Neural crest cell (in vitro differentiated cells): ENCODE measurements around the gene BABAM2. TPM values are rescaled to one million over a fixed set of nuclear protein-coding genes. Genes with fewer than 3 reads are reported as not detected.

Experiments used
- DNase-seq: peaks from one replicate; pipeline ENCODE4 v3.0.0; 2021; ENCODE audit warnings: low read depth, mixed read lengths, low spot score
- H3K27ac Mint-ChIP-seq: one replicate; pipeline ENCODE4 v1.8.0; 2021; ENCODE audit warnings: mild to moderate bottlenecking, mixed read lengths; ENCODE audit not compliant: unreplicated experiment
- H3K27me3 Mint-ChIP-seq: 2 replicates; pipeline ENCODE4 v1.8.0; 2021; ENCODE audit warnings: low read depth, mild to moderate bottlenecking, mixed read lengths
- H3K36me3 Mint-ChIP-seq: 2 replicates; pipeline ENCODE4 v1.8.0; 2021; ENCODE audit warnings: low read depth, mild to moderate bottlenecking, mixed read lengths
- H3K4me1 Mint-ChIP-seq: 2 replicates; pipeline ENCODE4 v1.8.0; 2021; ENCODE audit warnings: mixed read lengths
- H3K4me3 Mint-ChIP-seq: one replicate; pipeline ENCODE4 v1.8.0; 2021; ENCODE audit warnings: mild to moderate bottlenecking, mixed read lengths
- H3K9me3 Mint-ChIP-seq: 2 replicates; pipeline ENCODE4 v1.8.0; 2021; ENCODE audit warnings: mixed read lengths
- total RNA-seq: library from RNA; stranded (reverse); gene quantifications from 2 replicates; pipeline ENCODE4 v1.2.1, GENCODE V29; 2021
- TF ChIP-seq, protein P1 (sequence below): fragments of 200-600 bp; sonication (generic); conservative IDR thresholded peaks from 2 replicates; pipeline ENCODE4 v1.5.0; 2021; ENCODE audit warnings: antibody characterized with exemption, mild to moderate bottlenecking

Gene BABAM2
- total RNA-seq, 1 donor from 2014 or later, result 28.6 TPM

DNA sequence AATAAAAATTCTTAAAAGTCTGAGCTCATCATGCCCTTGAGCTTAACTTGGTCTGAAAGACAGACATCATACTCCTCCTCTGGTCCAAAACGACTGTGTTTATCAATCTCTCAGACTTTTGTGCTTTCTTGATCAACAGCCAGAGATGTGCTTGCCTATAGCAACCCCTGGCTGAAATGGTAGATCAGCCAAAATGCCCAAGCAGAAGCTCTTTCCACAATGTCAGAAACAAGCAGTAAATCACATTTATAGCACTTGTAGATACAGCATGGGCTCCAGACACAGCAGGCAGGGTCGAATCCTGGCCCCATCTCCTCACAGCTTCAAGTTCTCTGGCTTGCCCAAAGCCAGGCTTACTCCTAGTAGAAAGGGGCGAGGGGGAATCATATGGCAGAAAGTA is 391.7 kb downstream of the BABAM2 start:
- Mint-ChIP-seq H3K9me3 (no peaks in the 10 kb centered on the region), H3K4me1 (no peaks in the 10 kb centered on the region), H3K36me3 (no peaks in the 10 kb centered on the region), H3K27me3 (no peaks in the 10 kb centered on the region), H3K4me3 (no peak overlapping the region), H3K27ac (no peak overlapping the region)
- TF ChIP-seq, protein P1, sequence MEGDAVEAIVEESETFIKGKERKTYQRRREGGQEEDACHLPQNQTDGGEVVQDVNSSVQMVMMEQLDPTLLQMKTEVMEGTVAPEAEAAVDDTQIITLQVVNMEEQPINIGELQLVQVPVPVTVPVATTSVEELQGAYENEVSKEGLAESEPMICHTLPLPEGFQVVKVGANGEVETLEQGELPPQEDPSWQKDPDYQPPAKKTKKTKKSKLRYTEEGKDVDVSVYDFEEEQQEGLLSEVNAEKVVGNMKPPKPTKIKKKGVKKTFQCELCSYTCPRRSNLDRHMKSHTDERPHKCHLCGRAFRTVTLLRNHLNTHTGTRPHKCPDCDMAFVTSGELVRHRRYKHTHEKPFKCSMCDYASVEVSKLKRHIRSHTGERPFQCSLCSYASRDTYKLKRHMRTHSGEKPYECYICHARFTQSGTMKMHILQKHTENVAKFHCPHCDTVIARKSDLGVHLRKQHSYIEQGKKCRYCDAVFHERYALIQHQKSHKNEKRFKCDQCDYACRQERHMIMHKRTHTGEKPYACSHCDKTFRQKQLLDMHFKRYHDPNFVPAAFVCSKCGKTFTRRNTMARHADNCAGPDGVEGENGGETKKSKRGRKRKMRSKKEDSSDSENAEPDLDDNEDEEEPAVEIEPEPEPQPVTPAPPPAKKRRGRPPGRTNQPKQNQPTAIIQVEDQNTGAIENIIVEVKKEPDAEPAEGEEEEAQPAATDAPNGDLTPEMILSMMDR, result no peak
- DNase-seq, result no peak

DNA sequence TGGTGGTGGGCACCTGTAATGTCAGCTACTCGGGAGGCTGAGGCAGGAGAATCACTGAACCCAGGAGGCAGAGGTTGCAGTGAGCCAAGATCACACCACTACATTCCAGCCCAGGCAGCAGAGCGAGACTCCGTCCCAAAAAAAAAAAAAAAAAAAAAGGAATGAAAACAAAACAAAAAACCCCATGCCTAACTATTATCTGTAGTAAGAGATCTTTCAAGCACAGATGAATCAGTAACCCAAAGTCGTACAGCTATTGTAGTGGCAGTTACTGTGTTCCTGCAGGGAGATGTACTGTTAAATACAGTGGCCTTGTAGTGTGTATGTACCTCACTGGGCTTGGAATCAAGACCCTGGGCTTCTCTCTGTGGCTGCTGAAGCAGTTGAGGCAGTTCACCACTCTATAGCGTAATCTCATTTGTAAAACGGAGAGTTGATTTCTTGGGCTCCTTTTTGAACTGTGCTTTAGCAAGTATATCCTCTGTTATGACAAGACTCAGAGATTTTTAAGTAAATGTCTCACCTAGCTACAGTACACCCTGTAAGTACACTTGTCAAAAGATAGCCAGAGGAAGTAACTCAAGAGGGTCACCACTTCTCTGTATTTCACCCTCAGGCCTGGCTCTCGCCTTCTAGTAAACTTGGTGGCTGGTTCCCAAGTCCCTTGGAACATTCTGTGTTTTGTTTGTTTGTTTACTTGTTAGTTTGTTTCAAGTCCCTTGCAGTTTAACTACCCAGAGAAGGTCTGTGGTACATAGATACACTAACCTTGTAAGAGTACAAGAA is 392.5 kb downstream of the BABAM2 start:
- DNase-seq, result no peak
- no peaks in the 10 kb centered on the region for H3K4me1 Mint-ChIP-seq
- H3K9me3 Mint-ChIP-seq, result no peaks in the 10 kb centered on the region
- no peak overlapping the region for H3K4me3 Mint-ChIP-seq
- H3K27me3 Mint-ChIP-seq, result no peaks in the 10 kb centered on the region
- no peaks in the 10 kb centered on the region for H3K36me3 Mint-ChIP-seq
- no peak overlapping the region for H3K27ac Mint-ChIP-seq
- TF ChIP-seq, protein P1, result no peak

DNA sequence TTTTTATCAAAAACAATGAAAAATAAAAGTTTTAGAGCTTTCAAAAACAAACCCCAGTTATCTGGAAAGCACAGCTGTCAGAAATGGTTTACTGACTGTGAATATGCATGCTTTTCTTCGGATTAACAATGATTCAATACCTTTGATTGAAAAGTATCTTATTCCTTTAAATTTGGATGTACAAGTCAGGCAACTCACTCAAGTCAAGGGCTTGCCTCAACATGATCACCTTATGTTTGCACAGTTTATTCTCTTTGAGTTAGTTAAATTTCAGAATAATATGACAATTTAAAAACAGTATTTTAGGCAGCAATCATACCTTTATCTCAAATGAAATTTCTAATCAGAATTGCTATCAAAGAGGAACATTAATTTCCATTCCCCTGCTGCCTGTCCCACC is 393.3 kb downstream of the BABAM2 start:
- H3K27me3 Mint-ChIP-seq, result no peaks in the 10 kb centered on the region
- no peak overlapping the region for H3K4me3 Mint-ChIP-seq
- H3K4me1 Mint-ChIP-seq, result no peaks in the 10 kb centered on the region
- H3K36me3 Mint-ChIP-seq, result no peaks in the 10 kb centered on the region
- H3K9me3 Mint-ChIP-seq, result no peaks in the 10 kb centered on the region
- H3K27ac Mint-ChIP-seq, result no peak overlapping the region
- TF ChIP-seq, protein P1, result no peak
- no peak for DNase-seq

DNA sequence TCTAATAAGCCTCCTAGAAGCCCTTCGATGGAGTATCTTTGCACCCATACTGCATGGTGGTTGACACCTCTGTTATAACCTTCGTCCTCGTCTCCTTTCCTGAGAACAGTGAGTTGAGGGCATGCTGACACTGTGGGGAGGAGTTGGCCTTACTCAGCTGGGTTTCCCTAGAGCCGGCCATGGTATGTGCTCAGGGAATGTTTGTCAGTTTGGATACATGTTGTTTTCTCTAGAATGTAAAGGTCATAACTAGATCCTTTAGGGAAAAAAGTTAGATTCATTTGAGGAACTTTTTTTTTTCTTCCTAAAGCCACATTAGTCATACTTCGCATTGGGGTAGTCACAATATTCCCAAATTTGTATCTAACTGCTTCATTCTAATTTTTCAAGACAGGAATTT is 396.1 kb downstream of the BABAM2 start:
- no peaks in the 10 kb centered on the region for H3K27me3 Mint-ChIP-seq
- no peak for DNase-seq

DNA sequence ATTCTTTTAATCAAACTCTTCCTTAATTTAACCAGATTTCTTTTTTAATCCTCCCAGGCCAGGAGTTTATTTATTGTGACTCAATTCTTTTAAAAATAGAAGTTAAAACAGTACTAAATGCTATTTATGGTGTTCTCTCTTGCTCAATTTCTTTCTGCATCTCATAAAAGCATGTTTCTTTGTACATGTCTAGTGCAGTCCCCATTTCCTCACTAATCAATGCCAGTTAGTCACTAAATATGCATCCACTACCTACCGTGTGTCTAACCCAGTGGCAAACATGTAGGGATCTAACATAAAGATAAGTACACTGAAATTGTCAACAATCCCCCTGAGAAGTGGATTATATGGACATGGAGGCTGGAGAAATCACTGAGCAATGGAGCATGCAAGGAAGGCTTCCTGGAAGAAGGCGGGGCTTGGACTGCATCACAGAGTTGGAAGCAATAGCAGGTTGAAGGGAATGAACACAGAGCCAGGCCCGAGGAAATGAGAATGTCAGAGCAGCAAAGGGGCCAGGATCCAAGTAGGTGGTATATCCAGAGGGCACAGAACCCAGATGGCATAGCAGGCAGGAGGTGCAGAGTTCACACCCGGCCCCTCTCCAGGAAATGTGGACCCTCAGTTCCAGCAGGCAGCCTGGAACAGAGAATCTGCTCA is 396.9 kb downstream of the BABAM2 start:
- Mint-ChIP-seq H3K36me3 (no peaks in the 10 kb centered on the region), H3K9me3 (no peaks in the 10 kb centered on the region), H3K27ac (no peak overlapping the region), H3K4me1 (no peaks in the 10 kb centered on the region), H3K4me3 (no peak overlapping the region), H3K27me3 (no peaks in the 10 kb centered on the region)
- TF ChIP-seq, protein P1, result no peak
- DNase-seq, result no peak

More for the DNA sequence above, 396.1 kb downstream of the BABAM2 start:
- Mint-ChIP-seq H3K36me3 (no peaks in the 10 kb centered on the region), H3K27ac (no peak overlapping the region), H3K4me1 (no peaks in the 10 kb centered on the region), H3K4me3 (no peak overlapping the region), H3K9me3 (no peaks in the 10 kb centered on the region)
- TF ChIP-seq, protein P1, result no peak
